ENCODE measurements around the gene SH3BP4.
"Not testable (repeated sequence)": the region's sequence is repeated elsewhere in the genome, so short reads cannot be mapped to it uniquely, and the experiment has no call there.

Gene SH3BP4

DNA sequence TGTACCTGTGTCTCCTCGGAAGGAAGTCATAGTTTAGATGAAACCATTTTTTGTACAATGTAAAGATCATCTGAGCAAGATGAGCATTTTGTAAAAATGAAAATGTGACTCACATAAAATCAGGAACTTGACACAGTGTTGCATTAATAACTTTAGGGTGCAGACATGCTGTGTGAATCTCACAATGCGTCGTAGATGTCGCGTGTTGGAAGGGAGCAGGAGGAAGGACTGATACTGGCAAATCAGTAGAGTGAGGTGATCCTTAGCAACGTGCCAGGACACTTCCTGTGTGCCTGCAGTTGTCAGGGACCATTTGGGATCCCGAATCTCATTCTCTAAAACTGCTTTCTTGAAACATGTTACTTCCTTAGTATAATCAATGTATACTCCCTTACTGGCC, 103.1 kb downstream of the SH3BP4 start:
- Histone ChIP-seq H2AFZ (ENCODE audit: low read depth, low read length, severe bottlenecking) (no peak overlapping the region), H3K9ac (ENCODE audit: low read length) (no peak overlapping the region), H3K9me3 (ENCODE audit: insufficient read depth, low read length) (no peaks in the 10 kb centered on the region), H3K36me3 (ENCODE audit: low read length) (no peaks in the 10 kb centered on the region), H3K27ac (ENCODE audit: low read depth, low read length) (no peak overlapping the region), H3K79me2 (ENCODE audit: insufficient read depth, low read length) (no peaks in the 10 kb centered on the region), H3K4me2 (ENCODE audit: low read depth, low read length, poor library complexity, severe bottlenecking) (no peak overlapping the region), H3K9me2 (replicated peaks; ENCODE audit: insufficient read depth, low read length) (no peaks in the 10 kb centered on the region; the same call in 1 of the 2 replicates), H3F3A (ENCODE audit: insufficient read depth) (no peaks in the 10 kb centered on the region), H3K27me3 (ENCODE audit: low read length) (no peaks in the 10 kb centered on the region), H4K20me1 (ENCODE audit: low read depth, low read length) (no peaks in the 10 kb centered on the region), H3K4me3 (ENCODE audit: insufficient read depth, low read length, poor library complexity, severe bottlenecking) (no peak overlapping the region)
- TF ChIP-seq, protein P1, sequence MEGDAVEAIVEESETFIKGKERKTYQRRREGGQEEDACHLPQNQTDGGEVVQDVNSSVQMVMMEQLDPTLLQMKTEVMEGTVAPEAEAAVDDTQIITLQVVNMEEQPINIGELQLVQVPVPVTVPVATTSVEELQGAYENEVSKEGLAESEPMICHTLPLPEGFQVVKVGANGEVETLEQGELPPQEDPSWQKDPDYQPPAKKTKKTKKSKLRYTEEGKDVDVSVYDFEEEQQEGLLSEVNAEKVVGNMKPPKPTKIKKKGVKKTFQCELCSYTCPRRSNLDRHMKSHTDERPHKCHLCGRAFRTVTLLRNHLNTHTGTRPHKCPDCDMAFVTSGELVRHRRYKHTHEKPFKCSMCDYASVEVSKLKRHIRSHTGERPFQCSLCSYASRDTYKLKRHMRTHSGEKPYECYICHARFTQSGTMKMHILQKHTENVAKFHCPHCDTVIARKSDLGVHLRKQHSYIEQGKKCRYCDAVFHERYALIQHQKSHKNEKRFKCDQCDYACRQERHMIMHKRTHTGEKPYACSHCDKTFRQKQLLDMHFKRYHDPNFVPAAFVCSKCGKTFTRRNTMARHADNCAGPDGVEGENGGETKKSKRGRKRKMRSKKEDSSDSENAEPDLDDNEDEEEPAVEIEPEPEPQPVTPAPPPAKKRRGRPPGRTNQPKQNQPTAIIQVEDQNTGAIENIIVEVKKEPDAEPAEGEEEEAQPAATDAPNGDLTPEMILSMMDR (IDR thresholded peaks at IDR 0.05; ENCODE audit: insufficient read depth, low read length, poor library complexity, severe bottlenecking): no peak
- no peak for TF ChIP-seq EZH2phosphoT487 (conservative IDR thresholded peaks at IDR 0.05; ENCODE audit: low read length)

DNA sequence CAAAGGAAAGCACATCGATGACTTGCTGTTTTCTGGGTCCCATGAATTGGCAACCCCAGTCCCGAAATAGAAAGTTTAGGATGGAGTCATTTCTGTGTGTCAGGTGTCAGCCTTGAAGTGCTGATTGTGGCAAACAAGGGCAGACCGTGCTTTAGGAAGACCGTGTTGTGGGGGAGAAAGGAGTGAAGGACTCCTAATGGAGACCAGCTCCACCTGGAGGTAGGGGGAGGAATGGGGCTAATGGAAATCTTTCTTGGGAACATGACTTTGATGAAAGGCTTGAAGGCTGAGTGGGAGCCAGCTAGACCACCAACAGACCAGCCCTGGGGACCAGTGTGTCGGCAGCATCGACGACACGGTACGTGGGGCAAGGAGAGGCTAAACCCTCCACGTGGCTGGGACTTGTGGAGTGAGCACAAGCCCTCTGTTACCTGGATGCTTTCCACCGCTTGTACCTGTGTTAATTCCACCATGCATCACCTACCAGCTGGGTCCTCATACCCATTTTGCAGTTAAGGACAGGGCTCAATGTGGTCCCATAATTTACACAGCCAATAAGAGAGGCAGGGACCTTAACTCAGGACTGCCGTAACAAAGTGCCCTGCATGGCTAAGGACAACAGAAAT, 104.2 kb downstream of the SH3BP4 start:
- H3K9ac ChIP-seq (ENCODE audit: low read length): no peak overlapping the region
- H2AFZ ChIP-seq (ENCODE audit: low read depth, low read length, severe bottlenecking): no peak overlapping the region
- H3K4me2 ChIP-seq (ENCODE audit: low read depth, low read length, poor library complexity, severe bottlenecking): no peak overlapping the region
- no peaks in the 10 kb centered on the region for H3K36me3 ChIP-seq (ENCODE audit: low read length)
- H3K9me3 ChIP-seq (ENCODE audit: insufficient read depth, low read length): no peaks in the 10 kb centered on the region
- no peaks in the 10 kb centered on the region for H3K27me3 ChIP-seq (ENCODE audit: low read length)
- H3K27ac ChIP-seq (ENCODE audit: low read depth, low read length): no peak overlapping the region
- H3K9me2 ChIP-seq (replicated peaks; ENCODE audit: insufficient read depth, low read length): no peaks in the 10 kb centered on the region; the same call in 1 of the 2 replicates
- no peaks in the 10 kb centered on the region for H3F3A ChIP-seq (ENCODE audit: insufficient read depth)
- no peak overlapping the region for H3K4me3 ChIP-seq (ENCODE audit: insufficient read depth, low read length, poor library complexity, severe bottlenecking)
- no peaks in the 10 kb centered on the region for H4K20me1 ChIP-seq (ENCODE audit: low read depth, low read length)
- no peak for TF ChIP-seq EZH2phosphoT487 (conservative IDR thresholded peaks at IDR 0.05; ENCODE audit: low read length)
- TF ChIP-seq, protein P1 (IDR thresholded peaks at IDR 0.05; ENCODE audit: insufficient read depth, low read length, poor library complexity, severe bottlenecking): no peak
- no peaks in the 10 kb centered on the region for H3K79me2 ChIP-seq (ENCODE audit: insufficient read depth, low read length)

DNA sequence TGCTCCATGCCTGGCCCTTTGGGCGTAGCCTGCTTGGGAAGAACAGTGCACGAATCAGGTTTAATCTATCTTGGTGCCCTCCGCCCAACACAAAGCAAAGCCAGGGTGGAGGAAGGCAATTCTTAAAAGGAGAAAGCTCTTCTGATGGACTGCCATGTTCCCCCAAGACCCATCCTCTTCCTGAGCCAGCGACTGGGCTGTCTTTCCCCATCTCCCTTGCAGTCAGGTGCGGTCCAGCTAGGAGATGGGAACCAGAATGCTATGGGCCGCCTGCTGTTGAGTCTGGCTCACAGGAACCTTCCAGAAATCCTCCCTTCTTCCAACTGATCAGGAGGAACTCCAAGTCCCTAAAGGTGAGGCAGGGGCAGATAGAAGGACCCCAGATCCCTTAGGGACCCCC, 105.0 kb downstream of the SH3BP4 start:
- Histone ChIP-seq H3K27ac (ENCODE audit: low read depth, low read length) (no peak overlapping the region), H3F3A (ENCODE audit: insufficient read depth) (no peaks in the 10 kb centered on the region), H4K20me1 (ENCODE audit: low read depth, low read length) (no peaks in the 10 kb centered on the region), H3K4me2 (ENCODE audit: low read depth, low read length, poor library complexity, severe bottlenecking) (no peak overlapping the region), H3K79me2 (ENCODE audit: insufficient read depth, low read length) (no peaks in the 10 kb centered on the region), H2AFZ (ENCODE audit: low read depth, low read length, severe bottlenecking) (no peak overlapping the region), H3K36me3 (ENCODE audit: low read length) (no peaks in the 10 kb centered on the region), H3K4me3 (ENCODE audit: insufficient read depth, low read length, poor library complexity, severe bottlenecking) (no peak overlapping the region), H3K27me3 (ENCODE audit: low read length) (no peaks in the 10 kb centered on the region), H3K9me2 (replicated peaks; ENCODE audit: insufficient read depth, low read length) (no peaks in the 10 kb centered on the region; the same call in 1 of the 2 replicates), H3K9me3 (ENCODE audit: insufficient read depth, low read length) (no peaks in the 10 kb centered on the region), H3K9ac (ENCODE audit: low read length) (no peak overlapping the region)
- TF ChIP-seq, protein P1 (IDR thresholded peaks at IDR 0.05; ENCODE audit: insufficient read depth, low read length, poor library complexity, severe bottlenecking): no peak
- no peak for TF ChIP-seq EZH2phosphoT487 (conservative IDR thresholded peaks at IDR 0.05; ENCODE audit: low read length)

DNA sequence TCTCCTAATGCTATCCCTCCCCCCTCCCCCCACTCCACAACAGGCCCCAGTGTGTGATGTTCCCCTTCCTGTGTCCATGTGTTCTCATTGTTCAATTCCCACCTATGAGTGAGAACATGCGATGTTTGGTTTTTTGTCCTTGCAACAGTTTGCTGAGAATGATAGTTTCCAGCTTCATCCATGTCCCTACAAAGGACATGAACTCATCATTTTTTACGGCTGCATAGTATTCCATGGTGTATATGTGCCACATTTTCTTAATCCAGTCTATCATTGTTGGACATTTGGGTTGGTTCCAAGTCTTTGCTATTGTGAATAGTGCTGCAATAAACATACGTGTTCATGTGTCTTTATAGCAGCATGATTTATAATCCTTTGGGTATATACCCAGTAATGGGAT, 105.8 kb downstream of the SH3BP4 start:
- not testable (repeated sequence) for H3K4me3 ChIP-seq (ENCODE audit: insufficient read depth, low read length, poor library complexity, severe bottlenecking); H4K20me1 ChIP-seq (ENCODE audit: low read depth, low read length); H3K9me3 ChIP-seq (ENCODE audit: insufficient read depth, low read length); H3K79me2 ChIP-seq (ENCODE audit: insufficient read depth, low read length); H3K9ac ChIP-seq (ENCODE audit: low read length); H3K9me2 ChIP-seq (replicated peaks; ENCODE audit: insufficient read depth, low read length); H3K36me3 ChIP-seq (ENCODE audit: low read length); H3K27me3 ChIP-seq (ENCODE audit: low read length); H3F3A ChIP-seq (ENCODE audit: insufficient read depth); H2AFZ ChIP-seq (ENCODE audit: low read depth, low read length, severe bottlenecking); H3K27ac ChIP-seq (ENCODE audit: low read depth, low read length); H3K4me2 ChIP-seq (ENCODE audit: low read depth, low read length, poor library complexity, severe bottlenecking)

Measured in SU-DHL-6 (cell line).